T follicular helper cell (primary cell): Measurements from ENCODE around the gene TKT.
"Not testable (repeated sequence)": the region's sequence is repeated elsewhere in the genome, so short reads cannot be mapped to it uniquely, and the experiment has no call there.

ENCODE experiments used
- DNase-seq: peaks from one replicate; pipeline ENCODE4 v3.0.0-alpha.2; 2020; ENCODE audit warnings: low read depth

TKT gene

GRCh38 chr3:53260286-53260785, 4.5 kb upstream of the TKT start:
- DNase-seq, result no peak

- DNase-seq, result no peak
Measured at GRCh38 chr3:53259427-53260259, 3.8 kb upstream of the TKT start.

GRCh38 chr3:53258600-53259426, 3.0 kb upstream of the TKT start:
- DNase-seq, result no peak

- DNase-seq, result no peak
Measured at GRCh38 chr3:53257465-53257864, 1.6 kb upstream of the TKT start.

- no peak for DNase-seq
Measured at GRCh38 chr3:53256704-53257055, 858 bp upstream of the TKT start.

GRCh38 chr3:53255423-53255774, 423 bp downstream of the TKT start:
- DNase-seq, result peak; percentile 11

GRCh38 chr3:53254509-53255422, 1.1 kb downstream of the TKT start:
- DNase-seq, result peak; percentile 16

GRCh38 chr3:53253707-53254508, 1.9 kb downstream of the TKT start:
- DNase-seq, result no peak

- not testable (repeated sequence) for DNase-seq
Measured at GRCh38 chr3:53252947-53253322, 2.9 kb downstream of the TKT start.

GRCh38 chr3:53252096-53252946, 3.5 kb downstream of the TKT start:
- no peak for DNase-seq

GRCh38 chr3:53250881-53251605, 4.8 kb downstream of the TKT start:
- no peak for DNase-seq

- DNase-seq, result no peak
Measured at GRCh38 chr3:53250453-53250852, 5.4 kb downstream of the TKT start.

GRCh38 chr3:53248161-53248560, 7.7 kb downstream of the TKT start:
- DNase-seq, result no peak

GRCh38 chr3:53247619-53248018, 8.2 kb downstream of the TKT start:
- no peak for DNase-seq

- no peak for DNase-seq
Measured at GRCh38 chr3:53244271-53244670, 11.6 kb downstream of the TKT start.

GRCh38 chr3:53243785-53244184, 12.0 kb downstream of the TKT start:
- no peak for DNase-seq

GRCh38 chr3:53243165-53243564, 12.7 kb downstream of the TKT start:
- DNase-seq, result no peak

- DNase-seq, result no peak
Measured at GRCh38 chr3:53242642-53243041, 13.2 kb downstream of the TKT start.

- no peak for DNase-seq
Measured at GRCh38 chr3:53242155-53242554, 13.7 kb downstream of the TKT start.
